DOHH2 (cell line): Measurements from ENCODE around the gene ZMIZ1.

Source experiments
- H3F3A ChIP-seq: fragments of 200-600 bp; sonication (generic), shearing (Covaris generic); 2 replicates; pipeline ENCODE4 v1.6.0; 2016; ENCODE audit warnings: antibody characterized with exemption, mild to moderate bottlenecking; ENCODE audit not compliant: control insufficient read depth, insufficient read depth
- H3K27ac ChIP-seq: fragments of 200-600 bp; sonication (generic); 2 replicates; pipeline ENCODE4 v1.5.1; 2014; ENCODE audit warnings: low read depth, mild to moderate bottlenecking, low read length, moderate library complexity
- H3K27me3 ChIP-seq: fragments of 200-600 bp; sonication (generic); 2 replicates; pipeline ENCODE4 v1.6.1; 2014; ENCODE audit warnings: mild to moderate bottlenecking, low read length, mixed read lengths; ENCODE audit not compliant: control insufficient read depth
- H3K36me3 ChIP-seq: fragments of 200-600 bp; sonication (generic); 2 replicates; pipeline ENCODE4 v1.6.1; 2014; ENCODE audit warnings: mild to moderate bottlenecking, low read length, moderate library complexity, mixed read lengths; ENCODE audit not compliant: control insufficient read depth
- H3K4me1 ChIP-seq: fragments of 200-600 bp; sonication (generic); 2 replicates; pipeline ENCODE4 v1.6.1; 2014; ENCODE audit warnings: mild to moderate bottlenecking, low read length, mixed read lengths; ENCODE audit not compliant: control insufficient read depth
- H3K4me2 ChIP-seq: fragments of 200-600 bp; sonication (generic); 2 replicates; pipeline ENCODE4 v1.6.0; 2014; ENCODE audit warnings: mild to moderate bottlenecking, low read length, moderate library complexity
- H3K4me3 ChIP-seq: fragments of 200-600 bp; sonication (generic); 2 replicates; pipeline ENCODE4 v1.5.1; 2014; ENCODE audit warnings: mild to moderate bottlenecking, low read length, mixed read lengths
- H3K79me2 ChIP-seq: fragments of 200-600 bp; sonication (generic); 2 replicates; pipeline ENCODE4 v1.6.1; 2014; ENCODE audit warnings: mild to moderate bottlenecking, low read length, mixed read lengths; ENCODE audit not compliant: control insufficient read depth
- H3K9me2 ChIP-seq: fragments of 200-600 bp; sonication (generic); replicated peaks from 2 replicates; pipeline ENCODE4 v1.6.1; 2014; ENCODE audit warnings: mild to moderate bottlenecking, low read length, mixed read lengths; ENCODE audit not compliant: control insufficient read depth
- H3K9me3 ChIP-seq: fragments of 200-600 bp; sonication (generic); 2 replicates; pipeline ENCODE4 v1.6.1; 2014; ENCODE audit warnings: antibody characterized with exemption, low read length, mixed read lengths; ENCODE audit not compliant: control insufficient read depth, insufficient read depth
- H4K20me1 ChIP-seq: fragments of 200-600 bp; sonication (generic); 2 replicates; pipeline ENCODE4 v1.6.0; 2014; ENCODE audit warnings: low read depth, mild to moderate bottlenecking, antibody characterized with exemption, low read length, moderate library complexity; ENCODE audit not compliant: control insufficient read depth, insufficient read depth
- EZH2phosphoT487 ChIP-seq: fragments of 200-600 bp; sonication (generic); IDR thresholded peaks from 2 replicates; pipeline ENCODE4 v1.6.1; 2017; ENCODE audit warnings: borderline replicate concordance, mild to moderate bottlenecking, antibody characterized with exemption, low read length, moderate library complexity, mixed read lengths
- TF ChIP-seq, protein P1 (sequence below): fragments of 200-600 bp; sonication (generic); IDR thresholded peaks from one replicate; pipeline ENCODE4 v1.5.1; 2014; ENCODE audit warnings: antibody characterized with exemption, mild to moderate bottlenecking, low read depth, low read length; ENCODE audit not compliant: poor library complexity, severe bottlenecking

Gene ZMIZ1

DNA sequence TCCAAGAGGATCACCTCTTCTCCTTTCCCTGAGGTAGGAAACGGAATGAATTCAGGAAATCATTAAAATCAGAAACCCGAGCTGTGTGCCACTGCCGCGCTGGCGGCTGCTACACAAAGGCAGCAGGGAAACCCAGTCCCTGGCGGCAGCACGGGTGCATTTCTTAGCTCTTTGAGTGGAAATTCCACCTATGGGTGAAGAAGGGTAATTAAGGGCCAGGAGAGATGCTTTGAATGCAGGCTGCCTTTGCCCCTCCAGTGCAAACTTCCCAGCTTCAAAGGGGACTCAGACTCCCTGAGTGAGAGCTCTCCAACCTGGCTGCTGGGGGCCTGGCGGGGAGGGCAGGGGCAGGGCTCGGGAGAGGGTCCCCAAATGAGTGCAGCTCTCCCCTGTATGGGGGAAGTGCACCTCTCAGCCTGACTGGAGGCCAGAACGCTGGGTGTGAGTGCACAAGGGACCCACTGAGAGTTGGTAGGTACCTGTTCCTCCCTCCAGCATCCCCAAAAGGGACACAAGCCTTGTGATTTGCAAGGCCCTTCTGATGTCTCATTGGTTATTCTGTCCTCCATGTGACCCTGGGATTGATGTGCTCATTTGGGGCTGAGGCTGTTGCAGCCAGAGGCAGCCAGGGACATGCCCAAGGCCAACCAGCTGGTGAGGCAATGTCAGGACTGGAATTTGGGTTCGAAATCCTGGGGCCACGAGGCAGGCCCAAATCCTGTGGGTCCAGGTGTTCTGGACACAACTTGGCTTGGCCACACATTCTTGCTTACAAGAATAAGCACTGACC is 16.3 kb upstream of the ZMIZ1 start:
- no peaks in the 10 kb centered on the region for H3K36me3 ChIP-seq
- peaks cover 19% of the 10 kb centered on the region; the same call in 1 of the 2 replicates for H3K27me3 ChIP-seq
- H3K27ac ChIP-seq: no peak overlapping the region
- no peaks in the 10 kb centered on the region for H3F3A ChIP-seq
- no peak overlapping the region for H3K4me2 ChIP-seq
- H3K79me2 ChIP-seq: no peaks in the 10 kb centered on the region
- H3K9me2 ChIP-seq: no peaks in the 10 kb centered on the region
- H4K20me1 ChIP-seq: peaks cover 3% of the 10 kb centered on the region; the same call in 1 of the 2 replicates
- H3K4me1 ChIP-seq: peaks cover 7% of the 10 kb centered on the region
- H3K4me3 ChIP-seq: no peak overlapping the region
- no peaks in the 10 kb centered on the region for H3K9me3 ChIP-seq
- TF ChIP-seq EZH2phosphoT487: no peak
- TF ChIP-seq, protein P1, sequence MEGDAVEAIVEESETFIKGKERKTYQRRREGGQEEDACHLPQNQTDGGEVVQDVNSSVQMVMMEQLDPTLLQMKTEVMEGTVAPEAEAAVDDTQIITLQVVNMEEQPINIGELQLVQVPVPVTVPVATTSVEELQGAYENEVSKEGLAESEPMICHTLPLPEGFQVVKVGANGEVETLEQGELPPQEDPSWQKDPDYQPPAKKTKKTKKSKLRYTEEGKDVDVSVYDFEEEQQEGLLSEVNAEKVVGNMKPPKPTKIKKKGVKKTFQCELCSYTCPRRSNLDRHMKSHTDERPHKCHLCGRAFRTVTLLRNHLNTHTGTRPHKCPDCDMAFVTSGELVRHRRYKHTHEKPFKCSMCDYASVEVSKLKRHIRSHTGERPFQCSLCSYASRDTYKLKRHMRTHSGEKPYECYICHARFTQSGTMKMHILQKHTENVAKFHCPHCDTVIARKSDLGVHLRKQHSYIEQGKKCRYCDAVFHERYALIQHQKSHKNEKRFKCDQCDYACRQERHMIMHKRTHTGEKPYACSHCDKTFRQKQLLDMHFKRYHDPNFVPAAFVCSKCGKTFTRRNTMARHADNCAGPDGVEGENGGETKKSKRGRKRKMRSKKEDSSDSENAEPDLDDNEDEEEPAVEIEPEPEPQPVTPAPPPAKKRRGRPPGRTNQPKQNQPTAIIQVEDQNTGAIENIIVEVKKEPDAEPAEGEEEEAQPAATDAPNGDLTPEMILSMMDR: peak; percentile 41

DNA sequence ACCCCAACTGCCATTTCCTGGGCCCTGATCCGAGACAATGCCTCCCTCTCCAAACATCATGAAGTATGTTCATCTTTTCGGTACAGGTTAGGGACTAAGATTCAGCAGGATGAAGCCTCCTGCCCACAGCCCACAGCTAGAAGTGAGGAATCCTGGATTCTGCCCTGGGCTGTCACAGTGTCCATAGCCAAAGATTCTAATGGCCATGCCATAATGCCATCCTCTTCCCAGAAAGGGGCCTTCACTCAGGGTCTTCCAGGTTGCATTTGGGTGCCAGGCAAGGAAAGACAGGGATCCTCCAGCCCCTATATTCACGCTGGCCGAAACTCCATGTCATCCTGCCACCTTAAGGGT is 15.7 kb upstream of the ZMIZ1 start:
- H3K9me2 ChIP-seq: no peaks in the 10 kb centered on the region
- peaks cover 4% of the 10 kb centered on the region for H3K4me1 ChIP-seq
- peaks cover 25% of the 10 kb centered on the region; the same call in 1 of the 2 replicates for H3K27me3 ChIP-seq
- no peak overlapping the region for H3K27ac ChIP-seq
- no peaks in the 10 kb centered on the region for H3K9me3 ChIP-seq
- TF ChIP-seq, protein P1: no peak
- no peak for TF ChIP-seq EZH2phosphoT487
- H3F3A ChIP-seq: no peaks in the 10 kb centered on the region
- no peak overlapping the region for H3K4me2 ChIP-seq
- H4K20me1 ChIP-seq: peaks cover 3% of the 10 kb centered on the region; the same call in 1 of the 2 replicates
- no peaks in the 10 kb centered on the region for H3K36me3 ChIP-seq
- H3K79me2 ChIP-seq: no peaks in the 10 kb centered on the region
- H3K4me3 ChIP-seq: no peak overlapping the region

DNA sequence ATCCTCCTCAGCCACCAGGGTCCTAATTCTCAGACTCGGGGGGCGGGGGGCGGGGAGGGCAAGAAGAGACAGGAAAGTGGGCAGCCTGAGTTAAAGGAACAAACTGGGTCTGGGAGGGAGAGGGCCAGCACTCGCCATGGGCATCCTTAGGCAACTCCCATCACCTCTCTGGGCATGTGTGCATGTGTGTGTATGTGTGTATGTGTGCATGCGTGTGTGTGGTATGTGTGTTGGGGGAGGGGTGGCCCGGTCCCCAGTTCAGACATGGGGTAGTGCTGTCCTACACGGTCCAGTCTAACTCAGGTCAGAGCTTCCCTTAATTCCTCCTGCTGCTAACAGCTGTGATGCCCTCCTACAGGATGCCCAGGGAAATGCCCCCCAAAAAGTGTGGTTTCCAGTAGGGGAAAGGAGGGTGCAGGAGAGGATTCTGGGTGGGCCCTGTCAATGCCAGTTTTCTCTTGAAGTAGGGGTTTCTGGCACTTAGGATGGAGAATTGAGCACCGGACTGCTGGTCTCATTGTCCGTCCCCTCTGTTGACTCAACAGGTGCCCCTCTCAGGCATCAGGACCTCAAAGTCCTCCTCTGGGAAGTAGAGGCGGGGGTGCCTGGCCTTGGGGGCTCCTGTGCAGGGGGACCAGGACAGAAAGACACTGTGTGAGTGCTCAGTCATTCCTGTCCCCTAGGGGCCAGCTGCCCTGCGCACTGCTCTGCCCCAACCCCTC is 15.1 kb upstream of the ZMIZ1 start:
- TF ChIP-seq, protein P1: no peak
- H3K27ac ChIP-seq: no peak overlapping the region
- no peaks in the 10 kb centered on the region for H3K9me3 ChIP-seq
- H3K4me3 ChIP-seq: no peak overlapping the region
- no peaks in the 10 kb centered on the region for H3F3A ChIP-seq
- no peaks in the 10 kb centered on the region for H3K36me3 ChIP-seq
- no peak overlapping the region for H3K4me2 ChIP-seq
- H3K9me2 ChIP-seq: no peaks in the 10 kb centered on the region
- no peaks in the 10 kb centered on the region for H3K4me1 ChIP-seq
- H3K79me2 ChIP-seq: no peaks in the 10 kb centered on the region
- peaks cover 3% of the 10 kb centered on the region; the same call in 1 of the 2 replicates for H4K20me1 ChIP-seq
- peaks cover 25% of the 10 kb centered on the region; the same call in 1 of the 2 replicates for H3K27me3 ChIP-seq
